Measurements from ENCODE around the gene ZNF320. TPM values are rescaled to one million over a fixed set of nuclear protein-coding genes. Genes with fewer than 3 reads are reported as not detected.

Gene ZNF320
- total and polyA plus RNA-seq, 9 of the 15 experiments (the other 6 are each of a cell fraction or from before 2014, with no cell fraction given): 5.4 to 25.6 (median 11.7) TPM

GRCh38 chr19:52889931-52890330, 7.5 kb downstream of the ZNF320 start:
- H3K4me1 ChIP-seq (replicated peaks in 1 of 2; ENCODE audit: control insufficient read depth in 2 of 2, insufficient read depth in 2 of 2, low read length in 2 of 2): peaks cover 4 to 6% of the 10 kb centered on the region in 2 experiments; a peak in 2 of 5 replicates
- intact Hi-C loops (cut with micrococcal nuclease): no loop called here
- CTCF ChIA-PET (ENCODE audit: low intra/inter-chr PET ratio): no interaction called here
- POLR2A ChIA-PET: no interaction called here
- peaks cover 3% of the 10 kb centered on the region for H3K9me1 ChIP-seq (ENCODE audit: control insufficient read depth, insufficient read depth, low read length)
- 96% methylated on average over 4 of the region's 4 CpGs for WGBS (ENCODE audit: insufficient coverage, low coverage, missing lambda C conversion rate)
- H3K36me3 ChIP-seq (ENCODE audit: control insufficient read depth, insufficient read depth, low read length): peaks cover 74% of the 10 kb centered on the region
- BruUV-seq (replicated peaks): no TSS peak
- H3K27ac ChIP-seq (ENCODE audit: extremely low read depth, low read depth, low read length): no peak overlapping the region
- H3K4me3 ChIP-seq: no peak overlapping the region
- no peak for FAIRE-seq
- TF ChIP-seq CEBPZ (IDR thresholded peaks at IDR 0.05; ENCODE audit: borderline replicate concordance, low read depth, low read length): no peak
- no peak for TF ChIP-seq POLR3A (IDR thresholded peaks at IDR 0.05; ENCODE audit: borderline replicate concordance, extremely low read depth, insufficient read depth, insufficient read length)
- no peak for TF ChIP-seq CREM (IDR thresholded peaks at IDR 0.05; ENCODE audit: low read depth)
- no peak for TF ChIP-seq KDM1A (IDR thresholded peaks at IDR 0.05)
- TF ChIP-seq ZNF766 (CRISPR knock-in tag; conservative IDR thresholded peaks at IDR 0.05): no peak
- TF ChIP-seq THAP12 (CRISPR knock-in tag; IDR thresholded peaks at IDR 0.05): no peak
- no peak for TF ChIP-seq ZNF354B (CRISPR knock-in tag; IDR thresholded peaks at IDR 0.05)
- no peaks in the 10 kb centered on the region; the same call in 1 of the 2 replicates for H4K20me1 ChIP-seq (replicated peaks; ENCODE audit: control insufficient read depth, insufficient read depth, low read length)
- H3K9ac ChIP-seq (ENCODE audit: insufficient read depth in 1 of 2, low read depth in 2 of 2, low read length in 2 of 2): no peak overlapping the region
- DNase-seq (ENCODE audit: extremely low read depth in 1 of 4, low spot score in 3 of 4): no peak
- in situ Hi-C loops (cut with MboI): no loop called here
- peaks cover under 1% of the 10 kb centered on the region; the same call in 1 of the 2 replicates for H3K9me3 ChIP-seq (replicated peaks; ENCODE audit: control insufficient read depth, insufficient read depth, low read depth, low read length)
- no peak overlapping the region for H2AFZ ChIP-seq (ENCODE audit: low read depth, low read length)
- no peaks in the 10 kb centered on the region for H3K27me3 ChIP-seq (ENCODE audit: control insufficient read depth in 2 of 2, insufficient read depth in 2 of 2, low read length in 2 of 2)
- peaks cover 35% of the 10 kb centered on the region for H3K79me2 ChIP-seq (ENCODE audit: control insufficient read depth, insufficient read depth, low read length)
- H3K4me2 ChIP-seq (ENCODE audit: insufficient read depth, low read length): no peak overlapping the region
- no peak for ATAC-seq

Data from K562 (cell line).